NCI-H526 (cell line): ENCODE measurements around the gene UBFD1.
"Not testable (repeated sequence)": the region's sequence is repeated elsewhere in the genome, so short reads cannot be mapped to it uniquely, and the experiment has no call there.

ENCODE experiments used
- DNase-seq, 2 experiments: peaks; one replicate each; lab custom pipeline; 2025; lab: John Stamatoyannopoulos, UW

UBFD1 gene

GRCh38 chr16:23556881-23557778 lies at the start of gene UBFD1, which contains the start of gene EARS2:
UBFD1 (plus strand) TSS chr16:23557727; CDS start chr16:23557743, 16 bp downstream.
EARS2 (minus strand) TSS chr16:23557350; CDS start chr16:23557343, 7 bp downstream.
- peak; percentile 95 to 98 for DNase-seq

- DNase-seq, result peak in 1 of 2 experiments; percentile 18
These were observed 48.7 kb upstream of the UBFD1 start for GRCh38 chr16:23508589-23509440.

- no peak for DNase-seq
These were observed 48.1 kb upstream of the UBFD1 start for GRCh38 chr16:23509441-23509754.

- DNase-seq, result peak in 1 of 2 experiments; percentile 35
These were observed 47.8 kb upstream of the UBFD1 start for GRCh38 chr16:23509782-23510163.

GRCh38 chr16:23510164-23510914 lies 47.2 kb upstream of the UBFD1 start, which contains the start of gene GGA2:
GGA2 (minus strand) TSS chr16:23510494; CDS start chr16:23510411, 83 bp downstream.
- DNase-seq, result peak; percentile 28 to 86

GRCh38 chr16:23510915-23511270 lies 46.6 kb upstream of the UBFD1 start:
- not testable (repeated sequence) for DNase-seq

- no peak for DNase-seq
These were observed 45.8 kb upstream of the UBFD1 start for GRCh38 chr16:23511731-23512130.

GRCh38 chr16:23512168-23512695 lies 45.3 kb upstream of the UBFD1 start:
- DNase-seq, result no peak

- DNase-seq, result no peak
These were observed 43.0 kb upstream of the UBFD1 start for GRCh38 chr16:23514381-23515152.

- no peak for DNase-seq
These were observed 41.6 kb upstream of the UBFD1 start for GRCh38 chr16:23515881-23516280.

GRCh38 chr16:23516366-23517137 lies 41.0 kb upstream of the UBFD1 start:
- DNase-seq, result peak in 1 of 2 experiments; percentile 17

- DNase-seq, result peak; percentile 95 to 97
These were observed 39.1 kb upstream of the UBFD1 start for GRCh38 chr16:23518435-23518891.

- peak; percentile 16 to 42 for DNase-seq
These were observed 38.2 kb upstream of the UBFD1 start for GRCh38 chr16:23519282-23519681.

GRCh38 chr16:23520500-23520899 lies 37.0 kb upstream of the UBFD1 start:
- DNase-seq, result no peak

- DNase-seq, result no peak
These were observed 36.3 kb upstream of the UBFD1 start for GRCh38 chr16:23521037-23521743.

GRCh38 chr16:23521965-23522364 lies 35.6 kb upstream of the UBFD1 start:
- no peak for DNase-seq

- no peak for DNase-seq
These were observed 34.2 kb upstream of the UBFD1 start for GRCh38 chr16:23523321-23523720.

- DNase-seq, result no peak
These were observed 33.6 kb upstream of the UBFD1 start for GRCh38 chr16:23523876-23524385.

GRCh38 chr16:23524886-23525285 lies 32.6 kb upstream of the UBFD1 start:
- DNase-seq, result no peak
